H1 (cell line): ENCODE data around the gene LMTK3. TPM values are rescaled to one million over a fixed set of nuclear protein-coding genes. Genes with fewer than 3 reads are reported as not detected.

Source experiments
- CTCF ChIA-PET: fragments of 300-600 bp; sonication (Branson Sonifier 250); formaldehyde crosslinking; loops from one replicate; lab custom pipeline; 2021; ENCODE audit not compliant: partially characterized antibody; lab: Charles Lee
- POLR2A ChIA-PET: fragments of 300-600 bp; sonication (Branson Sonifier 250); formaldehyde crosslinking; loops from one replicate; lab custom pipeline; 2021; ENCODE audit warnings: inconsistent platforms; ENCODE audit not compliant: partially characterized antibody; lab: Charles Lee
- DNase-seq, 2 experiments: peaks; one replicate each; pipeline versions ENCODE4 v3.0.0 to v3.0.0-alpha.2; 2010 to 2022; ENCODE audit warnings: low spot score in 2 of 2, low read depth in 1 of 2, mixed read lengths in 1 of 2
- FAIRE-seq: peaks from 2 replicates; lab custom pipeline; 2011; peaks lifted over from hg19 to GRCh38; lab: Jason Lieb, UNC
- H2AFZ ChIP-seq: 2 replicates; pipeline ENCODE4 v1.8.1; 2012; ENCODE audit warnings: low read length, inconsistent platforms
- H2AK5ac ChIP-seq: 2 replicates; pipeline ENCODE4 v1.6.1; 2013; ENCODE audit warnings: low read depth, low read length
- H2BK120ac ChIP-seq: replicated peaks from 2 replicates; pipeline ENCODE3; 2013; ENCODE audit warnings: low read depth, low read length, inconsistent platforms
- H2BK12ac ChIP-seq: 2 replicates; pipeline ENCODE4 v1.6.1; 2013; ENCODE audit warnings: low read depth, low read length
- H2BK15ac ChIP-seq: 2 replicates; pipeline ENCODE4 v1.6.1; 2013; ENCODE audit warnings: low read length
- H2BK20ac ChIP-seq: 2 replicates; pipeline ENCODE4 v1.6.1; 2013; ENCODE audit warnings: low read length
- H2BK5ac ChIP-seq: 2 replicates; pipeline ENCODE4 v1.6.1; 2013; ENCODE audit warnings: low read depth, low read length
- H3K14ac ChIP-seq: 2 replicates; pipeline ENCODE4 v1.6.1; 2013; ENCODE audit warnings: inconsistent platforms; ENCODE audit not compliant: insufficient read length
- H3K18ac ChIP-seq: 2 replicates; pipeline ENCODE4 v1.6.1; 2013; ENCODE audit warnings: low read length; ENCODE audit errors: extremely low read depth
- H3K23ac ChIP-seq: 2 replicates; pipeline ENCODE4 v1.6.1; 2013; ENCODE audit warnings: inconsistent platforms; ENCODE audit not compliant: insufficient read length
- H3K23me2 ChIP-seq: 2 replicates; pipeline ENCODE4 v1.6.1; 2013; ENCODE audit warnings: low read depth, low read length
- H3K27ac ChIP-seq: 2 replicates; pipeline ENCODE4 v1.6.1; 2011; ENCODE audit warnings: low read depth, low read length, inconsistent platforms
- H3K27me3 ChIP-seq, 4 experiments: replicated peaks in 1 of 4; 1 replicate in 1 of 4; 2 replicates in 3 of 4; pipeline versions ENCODE4 v1.6.1 to v1.8.1; 2011 to 2013; ENCODE audit warnings: low read length in 3 of 4, mild to moderate bottlenecking in 3 of 4, inconsistent platforms in 2 of 4, mixed read lengths in 2 of 4, moderate library complexity in 1 of 4; ENCODE audit not compliant: control insufficient read depth in 3 of 4, insufficient read depth in 3 of 4; ENCODE audit errors: extremely low read depth in 1 of 4
- H3K36me3 ChIP-seq, 4 experiments: 2 replicates each; pipeline versions ENCODE4 v1.6.1 to v1.8.1; 2011 to 2013; ENCODE audit warnings: mild to moderate bottlenecking in 4 of 4, low read length in 3 of 4, moderate library complexity in 2 of 4, control low read depth in 1 of 4, inconsistent platforms in 1 of 4; ENCODE audit not compliant: insufficient read depth in 4 of 4, control insufficient read depth in 2 of 4
- H3K4ac ChIP-seq: replicated peaks from 2 replicates; pipeline ENCODE3; 2013; ENCODE audit warnings: low read length, low read depth, mixed read lengths, inconsistent platforms; ENCODE audit not compliant: insufficient read length
- H3K4me1 ChIP-seq, 4 experiments: replicated peaks in 1 of 4; 1 replicate in 1 of 4; 2 replicates in 3 of 4; pipeline versions ENCODE4 v1.6.1 to v1.8.1; 2011 to 2013; ENCODE audit warnings: low read length in 3 of 4, inconsistent platforms in 2 of 4, mixed read lengths in 1 of 4; ENCODE audit not compliant: insufficient read depth in 4 of 4, control insufficient read depth in 3 of 4
- H3K4me2 ChIP-seq, 2 experiments: 2 replicates each; pipeline versions ENCODE4 v1.6.1 to v1.8.1; 2011 to 2013; ENCODE audit warnings: low read depth in 2 of 2, low read length in 2 of 2, control low read depth in 1 of 2, inconsistent platforms in 1 of 2, mild to moderate bottlenecking in 1 of 2; ENCODE audit not compliant: insufficient read depth in 1 of 2
- H3K4me3 ChIP-seq, 4 experiments: fragments of 200-600, 300-600 bp in 1 of 4; sonication (generic), shearing (Covaris generic), sonication (Bioruptor Twin) in 1 of 4; 2 replicates each; pipeline versions ENCODE4 v1.5.1 to v1.8.1; 2011 to 2016; ENCODE audit warnings: low read length in 4 of 4, low read depth in 3 of 4, control low read depth in 2 of 4, inconsistent platforms in 2 of 4, mild to moderate bottlenecking in 2 of 4, mixed read lengths in 1 of 4, moderate library complexity in 1 of 4; ENCODE audit not compliant: insufficient read depth in 2 of 4; ENCODE audit errors: extremely low read depth in 1 of 4
- H3K56ac ChIP-seq: replicated peaks from 2 replicates; pipeline ENCODE3; 2013; ENCODE audit warnings: low read depth, mild to moderate bottlenecking, mixed read lengths, low read length, inconsistent platforms; ENCODE audit not compliant: insufficient read length
- H3K79me1 ChIP-seq: 2 replicates; pipeline ENCODE4 v1.6.1; 2013; ENCODE audit warnings: low read depth, low read length, control low read depth
- H3K79me2 ChIP-seq, 2 experiments: 2 replicates each; pipeline versions ENCODE4 v1.6.1 to v1.8.1; 2012 to 2013; ENCODE audit warnings: low read length in 2 of 2, mild to moderate bottlenecking in 2 of 2, inconsistent platforms in 1 of 2; ENCODE audit not compliant: insufficient read depth in 2 of 2, control insufficient read depth in 1 of 2
- H3K9ac ChIP-seq, 4 experiments: replicated peaks in 1 of 4; 1 replicate in 1 of 4; 2 replicates in 3 of 4; pipeline versions ENCODE4 v1.6.1 to v1.8.1; 2011 to 2013; ENCODE audit warnings: low read depth in 3 of 4, low read length in 3 of 4, control low read depth in 2 of 4, mild to moderate bottlenecking in 2 of 4, moderate library complexity in 2 of 4, inconsistent platforms in 1 of 4; ENCODE audit errors: extremely low read depth in 1 of 4
- H3K9me3 ChIP-seq, 2 experiments: 2 replicates each; pipeline versions ENCODE4 v1.6.1 to v1.8.1; 2012 to 2013; ENCODE audit warnings: mild to moderate bottlenecking in 2 of 2, moderate library complexity in 2 of 2, control low read depth in 1 of 2, inconsistent platforms in 1 of 2, low read depth in 1 of 2, low read length in 1 of 2, mixed read lengths in 1 of 2; ENCODE audit not compliant: insufficient read depth in 2 of 2
- H4K20me1 ChIP-seq, 2 experiments: replicated peaks in 1 of 2; 2 replicates each; pipeline versions ENCODE3 to v1.8.1; 2011 to 2013; ENCODE audit warnings: inconsistent platforms in 2 of 2, low read length in 2 of 2, mild to moderate bottlenecking in 1 of 2; ENCODE audit not compliant: insufficient read depth in 2 of 2, control insufficient read depth in 1 of 2
- H4K5ac ChIP-seq: 2 replicates; pipeline ENCODE4 v1.6.1; 2013; ENCODE audit warnings: low read length, low read depth, mixed read lengths, inconsistent platforms; ENCODE audit not compliant: insufficient read length
- H4K8ac ChIP-seq: 2 replicates; pipeline ENCODE4 v1.8.0; 2013; ENCODE audit warnings: mild to moderate bottlenecking, moderate library complexity, low read length, inconsistent platforms; ENCODE audit not compliant: insufficient read depth; ENCODE audit errors: extremely low read depth
- H4K91ac ChIP-seq: replicated peaks from 2 replicates; pipeline ENCODE3; 2013; ENCODE audit warnings: low read length, mixed read lengths, inconsistent platforms; ENCODE audit not compliant: insufficient read length
- CBX5 ChIP-seq: fragments of 300-800, 300-1000 bp; sonication (generic); IDR thresholded peaks from 2 replicates; pipeline ENCODE4 v1.7.1; 2016; ENCODE audit warnings: antibody characterized with exemption, low read length, low read depth
- CBX8 ChIP-seq: fragments of 300-800, 300-1000 bp; sonication (generic); IDR thresholded peaks from 2 replicates; pipeline ENCODE4 v1.7.1; 2016; ENCODE audit warnings: low read depth, low read length, borderline replicate concordance
- FOSL1 ChIP-seq: IDR thresholded peaks from 2 replicates; pipeline ENCODE4 v1.6.1; 2011; ENCODE audit warnings: mild to moderate bottlenecking, low read depth, low read length, moderate library complexity; ENCODE audit not compliant: insufficient read depth
- HDAC6 ChIP-seq: IDR thresholded peaks from one replicate; pipeline ENCODE4 v1.7.1; 2012; ENCODE audit warnings: low read depth, mild to moderate bottlenecking, inconsistent platforms, low read length, moderate library complexity
- JUND ChIP-seq: IDR thresholded peaks from 2 replicates; pipeline ENCODE4 v1.6.1; 2011; ENCODE audit warnings: mild to moderate bottlenecking, improper control_type of control experiment, low read length
- NANOG ChIP-seq: IDR thresholded peaks from 2 replicates; pipeline ENCODE4 v1.6.1; 2011; ENCODE audit warnings: low read length, low read depth, mild to moderate bottlenecking, inconsistent platforms; ENCODE audit not compliant: insufficient read depth, poor library complexity, severe bottlenecking
- POLR2A ChIP-seq, 2 experiments: IDR thresholded peaks; 1 replicate in 1 of 2; 2 replicates in 1 of 2; pipeline ENCODE4 v1.6.1; 2011; ENCODE audit warnings: low read depth in 2 of 2, low read length in 2 of 2, mild to moderate bottlenecking in 2 of 2; ENCODE audit errors: control extremely low read depth in 1 of 2
- POU5F1 ChIP-seq: IDR thresholded peaks from 2 replicates; pipeline ENCODE4 v1.6.1; 2011; ENCODE audit warnings: low read depth, mild to moderate bottlenecking, low read length, moderate library complexity
- SP1 ChIP-seq: IDR thresholded peaks from 2 replicates; pipeline ENCODE4 v1.6.1; 2011; ENCODE audit warnings: low read depth, low read length
- TAF7 ChIP-seq: optimal IDR thresholded peaks from 2 replicates; pipeline ENCODE3; 2011; ENCODE audit warnings: low read depth, mild to moderate bottlenecking, inconsistent platforms, low read length, moderate library complexity, borderline replicate concordance
- TCF12 ChIP-seq: IDR thresholded peaks from 2 replicates; pipeline ENCODE4 v1.6.1; 2011; ENCODE audit warnings: low read depth, mild to moderate bottlenecking, low read length
- ZNF274 ChIP-seq: IDR thresholded peaks from 2 replicates; pipeline ENCODE4 v1.7.0; 2012; ENCODE audit warnings: low read length, borderline replicate concordance; ENCODE audit errors: extremely low read depth
- WGBS, 2 experiments: shearing (Covaris generic) in 1 of 2; methylation state at CpG; one replicate each; pipeline versions ENCODE4 v1.1.6 to v1.1.7; 2013 to 2015; ENCODE audit warnings: low lambda C conversion rate in 2 of 2, mixed read lengths in 2 of 2, inconsistent platforms in 1 of 2, low coverage in 1 of 2, missing lambda C conversion rate in 1 of 2; ENCODE audit not compliant: insufficient replicate concordance in 2 of 2, insufficient coverage in 1 of 2, insufficient read length in 1 of 2; ENCODE audit errors: extremely low coverage in 1 of 2, missing lambda C conversion rate in 1 of 2; 5-methylcytosine and 5-hydroxymethylcytosine counted together
- polyA plus RNA-seq, 7 experiments: library from polyadenylated mRNA; depleted of rRNA in 3 of 7; stranded (reverse) in 5 of 7; unstranded in 2 of 7; fragments of >200 nt in 5 of 7; fragments of 200-250 nt in 2 of 7; gene quantifications; 1 replicate in 5 of 7; 2 replicates in 1 of 7; 4 replicates in 1 of 7; pipeline versions ENCODE4 v1.2.1 to v1.2.3, GENCODE V29; 2011 to 2013; ENCODE audit warnings: missing spikeins in 2 of 7, mixed read lengths in 2 of 7
- total RNA-seq: library from RNA; stranded (reverse); fragmentation: NEBNext Ultra II Directional; extraction: Animal tissue kit (Norgen Biotek cat#: 25700); gene quantifications from 2 replicates; pipeline ENCODE4 v1.2.1, GENCODE V29; 2021
- TF ChIP-seq, protein P1 (sequence below): IDR thresholded peaks from 2 replicates; pipeline ENCODE4 v1.6.1; 2012; ENCODE audit warnings: inconsistent platforms

The LMTK3 gene
- total and polyA plus RNA-seq, 2 of the 8 experiments (the other 6 are each of a cell fraction or from before 2014, with no cell fraction given), result 2.7 to 12.4 TPM

DNA sequence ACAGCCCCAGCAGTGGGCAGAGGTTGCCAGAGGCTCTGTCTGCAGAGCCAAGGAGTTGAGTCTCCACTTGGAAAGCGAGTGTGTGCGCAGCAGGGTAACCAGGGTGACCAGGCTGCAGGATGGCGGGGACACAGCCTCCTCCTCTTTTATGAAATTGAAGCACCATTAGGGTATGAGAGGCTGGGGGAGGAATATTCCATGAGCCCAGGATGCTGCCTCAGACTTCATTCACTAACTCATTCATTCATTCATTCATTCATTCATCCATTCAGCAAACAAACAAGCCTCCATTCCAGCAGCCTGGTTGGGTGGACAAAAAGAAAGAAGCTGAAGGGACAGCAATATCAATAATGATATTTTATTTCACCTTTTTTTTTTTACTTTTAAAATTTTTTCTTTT lies 6.6 kb upstream of the LMTK3 start:
- H3K23ac ChIP-seq, result no peak overlapping the region
- whole genome bisulfite sequencing, 2 experiments, result 81% methylated on average over 3 of the region's 3 CpGs; no CpG with 5 or more reads in 1 of the 2 experiments

More for the DNA sequence above, 6.6 kb upstream of the LMTK3 start:
- Histone ChIP-seq H2BK15ac (peak overlapping the region; percentile 18; the same call in 1 of the 2 replicates), H3K23me2 (peaks cover 5% of the 10 kb centered on the region; the same call in 1 of the 2 replicates), H2BK20ac (no peak overlapping the region), H3K9me3 (no peaks in the 10 kb centered on the region), H4K20me1 (no peaks in the 10 kb centered on the region), H4K8ac (no peak overlapping the region), H4K5ac (no peak overlapping the region), H2BK5ac (no peak overlapping the region), H3K79me1 (no peaks in the 10 kb centered on the region), H3K18ac (no peak overlapping the region), H2AK5ac (no peak overlapping the region), H2BK12ac (no peak overlapping the region; the same call in 1 of the 2 replicates), H4K91ac (no peak overlapping the region), H3K27ac (no peak overlapping the region), H3K4me1 (peaks cover 0 to 7% (median 4%) of the 10 kb centered on the region in 4 experiments; a peak in 5 of 7 replicates), H2BK120ac (no peak overlapping the region), H3K14ac (no peak overlapping the region), H3K4me3 (no peak overlapping the region), H3K79me2 (no peaks in the 10 kb centered on the region), H3K36me3 (no peaks in the 10 kb centered on the region), H3K27me3 (no peaks in the 10 kb centered on the region; a peak in 1 of 7 replicates), H3K4ac (no peak overlapping the region), H2AFZ (no peak overlapping the region), H3K4me2 (peak overlapping the region in 1 of 2 experiments; percentile 22; a peak in 1 of 4 replicates), H3K9ac (no peak overlapping the region), H3K56ac (no peak overlapping the region)
- POLR2A ChIA-PET, result interaction anchor here (1.4 kb wide), 3 partner anchors 10 to 50 kb away, joined by 3 read pairs; no protein-coding TSS in a partner anchor
- TF ChIP-seq TCF12 (no peak), NANOG (no peak), JUND (no peak), CBX5 (no peak), SP1 (no peak), TAF7 (no peak), HDAC6 (no peak), FOSL1 (no peak), POU5F1 (no peak), CBX8 (no peak), ZNF274 (no peak), POLR2A (IDR thresholded peaks at IDR 0.05; ENCODE audit: control extremely low read depth in 1 of 2, low read depth in 2 of 2, low read length in 2 of 2) (no peak)
- TF ChIP-seq, protein P1, sequence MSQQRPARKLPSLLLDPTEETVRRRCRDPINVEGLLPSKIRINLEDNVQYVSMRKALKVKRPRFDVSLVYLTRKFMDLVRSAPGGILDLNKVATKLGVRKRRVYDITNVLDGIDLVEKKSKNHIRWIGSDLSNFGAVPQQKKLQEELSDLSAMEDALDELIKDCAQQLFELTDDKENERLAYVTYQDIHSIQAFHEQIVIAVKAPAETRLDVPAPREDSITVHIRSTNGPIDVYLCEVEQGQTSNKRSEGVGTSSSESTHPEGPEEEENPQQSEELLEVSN, result no peak
- CTCF ChIA-PET, result interaction anchor here (1.2 to 3.4 kb wide), 8 partner anchors 10 to 66 kb away, joined by 3 to 29 read pairs (median 6); no protein-coding TSS in a partner anchor
- FAIRE-seq (no peak), DNase-seq (no peak)
